Measurements from ENCODE around the gene CBX7.
A peak's percentile ranks its signal among the peaks of the same experiment; 100 is the strongest.

CBX7 gene

DNA sequence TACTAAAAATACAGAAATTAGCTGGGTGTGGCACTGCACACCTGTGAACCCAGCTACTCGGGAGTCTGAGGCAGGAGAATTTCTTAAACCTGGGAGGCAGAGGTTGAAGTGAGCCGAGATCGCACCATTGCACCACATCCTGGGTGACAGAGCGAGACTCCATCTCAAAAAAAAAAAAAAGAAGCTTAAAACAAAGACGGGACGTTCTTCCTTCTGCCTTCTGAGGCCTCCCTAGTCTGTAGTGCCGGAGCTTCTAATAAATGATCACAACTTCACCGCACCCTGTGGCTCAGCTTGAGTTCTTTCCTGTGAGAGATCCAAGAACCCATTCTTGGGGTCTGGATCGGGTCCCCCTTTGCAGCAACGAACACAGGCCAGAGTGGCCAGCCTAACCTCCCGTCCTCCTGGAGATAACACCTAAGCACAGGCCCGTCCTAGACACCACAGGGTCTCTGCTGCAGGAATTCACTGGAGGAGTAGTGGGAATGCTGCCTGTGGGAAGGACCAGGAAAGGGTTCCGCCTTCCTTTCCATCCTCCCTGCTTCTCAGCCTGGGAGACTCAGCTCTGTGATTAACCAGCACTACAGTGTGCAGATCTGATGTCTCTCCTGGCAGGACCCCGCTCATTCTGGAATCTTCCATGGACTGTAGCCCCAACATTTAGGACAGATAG, 57.6 kb downstream of the CBX7 start:
- no peak for DNase-seq (ENCODE audit: low read depth in 1 of 2, low spot score in 1 of 2)

DNA sequence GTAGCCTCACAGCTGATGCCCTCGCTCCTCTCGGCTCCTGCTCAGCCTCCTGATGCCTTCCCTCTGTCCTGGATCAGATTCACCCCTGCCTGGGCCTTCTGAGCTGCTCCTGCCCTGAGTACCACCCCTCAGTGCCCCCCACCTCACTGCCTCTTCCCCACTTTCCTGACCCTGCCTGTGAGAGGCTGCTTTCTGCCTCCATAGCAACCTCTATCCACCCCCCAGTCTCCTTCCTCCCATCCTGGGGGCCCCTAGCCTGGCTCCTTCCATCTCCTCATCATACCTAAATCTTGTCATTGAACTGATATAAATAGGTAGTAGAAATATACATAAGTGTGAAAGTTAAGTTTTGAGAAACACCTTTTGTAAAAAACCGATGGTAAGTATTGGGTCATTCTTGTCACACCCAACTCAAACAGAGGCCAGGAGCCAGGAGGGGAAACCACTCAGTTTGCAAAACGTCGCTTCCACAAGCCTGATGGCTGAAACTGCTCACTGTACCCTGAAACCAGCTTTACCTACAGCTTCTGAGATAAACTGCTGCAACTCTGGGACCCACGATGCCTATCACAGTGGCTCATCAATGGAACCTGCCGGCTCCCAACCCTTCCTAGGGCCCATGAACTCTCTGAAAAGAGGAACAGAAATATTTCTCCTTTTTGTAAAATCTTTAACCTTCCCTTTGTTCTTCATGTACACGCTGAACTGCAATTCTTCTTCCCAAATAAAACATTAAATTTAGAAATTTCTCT, 60.2 kb downstream of the CBX7 start:
- DNase-seq (ENCODE audit: low read depth in 1 of 2, low spot score in 1 of 2), result no peak

GRCh38 chr22:39091126-39092081, 61.1 kb downstream of the CBX7 start:
- no peak for DNase-seq (ENCODE audit: low read depth in 1 of 2, low spot score in 1 of 2)

DNA sequence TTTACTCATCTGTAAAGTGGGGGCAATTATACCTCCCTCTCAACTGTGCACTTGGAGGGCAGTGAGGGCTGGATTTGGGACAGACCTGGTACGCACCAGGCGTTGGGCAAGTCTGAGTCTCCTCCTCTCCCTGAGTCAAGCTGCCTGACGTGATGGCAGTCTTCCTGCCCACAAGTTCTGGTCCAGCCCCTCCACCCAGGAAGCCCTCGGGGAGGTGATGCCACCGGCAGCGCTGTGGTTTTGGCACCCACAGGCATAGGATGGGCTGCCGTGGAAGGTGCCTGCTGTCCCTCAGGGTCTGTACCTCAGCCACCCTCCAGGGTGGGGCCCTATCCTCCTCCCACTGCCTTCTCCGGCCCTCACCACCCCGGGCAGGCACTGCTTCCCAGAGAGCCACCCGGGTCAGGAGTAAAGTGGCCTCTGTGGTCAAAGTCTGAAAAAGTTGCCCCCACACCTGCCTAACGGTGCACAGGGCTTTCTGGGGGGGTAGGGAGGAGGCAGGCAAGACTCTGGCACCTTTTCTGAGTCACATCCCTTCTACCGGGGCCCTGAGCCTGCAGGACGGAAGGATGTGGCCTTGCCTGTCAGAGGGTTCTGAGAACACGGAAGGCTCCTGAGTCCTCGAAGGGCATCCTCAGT, 61.9 kb downstream of the CBX7 start:
- DNase-seq (ENCODE audit: low read depth in 1 of 2, low spot score in 1 of 2), result peak; percentile 44 to 70

DNA sequence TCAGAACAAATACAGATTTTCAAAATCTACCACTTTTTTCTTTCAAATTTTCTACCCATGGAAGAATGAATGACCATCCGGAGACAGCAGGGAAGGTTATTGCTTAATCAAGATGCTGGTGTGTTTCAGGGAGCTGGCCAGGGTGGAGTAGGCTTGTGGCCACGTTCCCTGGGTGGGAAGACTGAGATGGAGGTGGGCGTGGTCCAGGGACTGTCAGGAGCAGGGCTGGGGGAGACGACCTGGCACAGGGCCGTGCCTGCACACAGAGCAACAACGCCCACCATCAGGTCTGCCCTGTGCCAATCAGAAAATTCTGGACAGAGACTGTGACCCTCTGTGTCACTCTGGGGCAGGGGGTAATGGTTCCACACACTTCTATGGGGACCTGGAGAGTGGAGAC, 62.6 kb downstream of the CBX7 start:
- no peak for DNase-seq (ENCODE audit: low read depth in 1 of 2, low spot score in 1 of 2)

GRCh38 chr22:39088685-39089032, 63.8 kb downstream of the CBX7 start:
- no peak for DNase-seq (ENCODE audit: low read depth in 1 of 2, low spot score in 1 of 2)

GRCh38 chr22:39087881-39088684, 64.4 kb downstream of the CBX7 start:
- DNase-seq (ENCODE audit: low read depth in 1 of 2, low spot score in 1 of 2), result no peak

DNA sequence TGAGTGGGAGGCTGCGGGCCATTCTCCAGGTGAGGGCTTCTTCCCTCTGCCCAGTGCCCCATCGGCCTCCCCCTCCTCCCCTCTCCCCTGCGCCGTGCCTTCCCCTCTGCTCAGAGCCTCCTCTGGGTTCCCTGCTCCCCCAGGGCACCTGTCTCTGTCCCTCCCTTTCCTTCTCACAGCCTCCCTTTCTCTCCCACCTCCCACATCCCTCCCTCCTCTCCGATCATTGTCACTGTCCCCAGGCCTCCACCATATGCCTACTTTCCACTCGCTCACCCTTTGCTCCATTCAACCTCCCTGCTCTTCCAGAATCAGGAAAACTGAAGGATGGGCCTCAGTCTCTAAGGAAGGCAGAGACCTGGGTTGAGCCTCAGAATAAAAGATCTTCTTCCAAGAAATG, 65.4 kb downstream of the CBX7 start:
- no peak for DNase-seq (ENCODE audit: low read depth in 1 of 2, low spot score in 1 of 2)

DNA sequence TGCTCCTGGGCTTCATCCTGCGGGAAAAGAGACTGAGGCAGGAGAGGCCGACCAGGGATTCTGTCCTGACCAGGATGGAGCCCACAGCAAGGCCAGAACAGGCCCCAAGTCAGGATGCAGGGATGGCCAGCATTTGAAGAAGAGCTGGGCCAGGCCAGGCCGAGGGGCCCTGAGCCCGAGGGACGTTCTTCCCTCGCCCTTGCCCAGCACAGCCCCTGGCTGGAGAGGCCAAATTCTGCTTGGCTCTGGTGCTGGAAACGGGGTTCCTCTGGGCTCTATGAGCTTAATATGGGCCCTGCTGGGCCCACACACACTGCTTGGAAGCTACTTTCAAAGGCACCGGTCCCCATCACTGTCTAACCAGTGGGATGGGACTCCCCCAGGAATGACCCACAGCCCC, 67.8 kb downstream of the CBX7 start:
- no peak for DNase-seq (ENCODE audit: low read depth in 1 of 2, low spot score in 1 of 2)

DNA sequence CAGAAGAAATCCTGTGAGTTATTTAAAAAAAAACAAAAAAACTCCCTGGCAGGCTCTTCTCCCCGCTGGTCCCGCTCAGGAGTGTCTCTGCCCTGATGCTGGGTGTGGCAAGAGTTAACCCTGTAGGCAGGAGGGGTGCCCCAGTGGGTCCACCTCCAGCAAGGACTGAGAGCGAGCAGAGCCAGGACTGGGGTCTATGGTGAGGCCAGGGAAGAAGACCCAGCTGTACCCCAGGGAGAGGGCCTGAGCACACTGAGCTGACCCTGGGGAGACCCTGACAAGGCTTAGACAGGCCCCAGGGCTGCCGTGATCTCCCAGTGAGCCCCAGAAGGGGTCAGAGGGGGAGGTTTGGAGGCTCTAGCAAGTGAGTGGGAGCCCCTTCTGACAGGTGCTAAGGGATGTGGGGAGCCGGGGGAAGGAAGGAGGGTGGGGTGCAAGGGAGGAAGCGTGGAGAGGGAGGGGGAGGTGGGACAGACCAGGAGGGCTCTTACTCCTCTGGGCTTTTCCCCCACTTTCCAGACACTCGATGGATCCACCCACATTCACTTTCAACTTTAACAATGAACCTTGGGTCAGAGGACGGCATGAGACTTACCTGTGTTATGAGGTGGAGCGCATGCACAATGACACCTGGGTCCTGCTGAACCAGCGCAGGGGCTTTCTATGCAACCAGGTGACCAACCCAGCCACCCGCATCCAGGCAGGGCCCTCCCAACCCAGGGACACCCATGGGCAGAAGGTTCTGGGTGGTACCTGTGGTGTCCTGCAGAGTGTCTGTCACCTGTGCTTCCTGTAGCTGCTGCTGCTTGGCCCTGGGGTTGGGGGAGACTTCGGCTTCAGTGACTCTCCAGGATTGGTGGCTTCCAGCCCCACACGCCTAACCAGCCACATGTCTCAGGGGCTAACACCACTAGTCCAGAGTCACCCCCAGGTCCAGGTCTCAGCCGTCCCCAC, 69.0 kb downstream of the CBX7 start:
- no peak for DNase-seq (ENCODE audit: low read depth in 1 of 2, low spot score in 1 of 2)

DNA sequence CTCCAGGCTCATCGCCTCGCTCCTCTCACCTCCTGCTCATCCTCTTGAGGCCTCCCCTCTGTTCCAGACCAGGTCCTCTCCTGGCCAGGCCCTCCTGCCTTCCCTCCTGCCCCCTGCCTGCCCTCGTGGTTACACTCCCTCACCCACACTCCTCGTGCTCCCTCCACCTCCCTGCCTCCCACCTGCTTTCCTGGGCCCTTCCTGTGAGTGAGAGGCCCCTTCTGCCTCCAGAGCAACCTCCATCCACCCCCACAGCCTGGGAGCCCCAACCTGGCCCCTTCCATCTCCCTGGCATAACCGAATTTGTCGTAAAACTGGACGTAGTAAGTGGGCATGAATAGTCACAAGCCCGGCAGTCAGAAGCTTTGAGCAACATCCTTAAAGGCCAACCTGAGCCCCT, 70.9 kb downstream of the CBX7 start:
- DNase-seq (ENCODE audit: low read depth in 1 of 2, low spot score in 1 of 2), result no peak

DNA sequence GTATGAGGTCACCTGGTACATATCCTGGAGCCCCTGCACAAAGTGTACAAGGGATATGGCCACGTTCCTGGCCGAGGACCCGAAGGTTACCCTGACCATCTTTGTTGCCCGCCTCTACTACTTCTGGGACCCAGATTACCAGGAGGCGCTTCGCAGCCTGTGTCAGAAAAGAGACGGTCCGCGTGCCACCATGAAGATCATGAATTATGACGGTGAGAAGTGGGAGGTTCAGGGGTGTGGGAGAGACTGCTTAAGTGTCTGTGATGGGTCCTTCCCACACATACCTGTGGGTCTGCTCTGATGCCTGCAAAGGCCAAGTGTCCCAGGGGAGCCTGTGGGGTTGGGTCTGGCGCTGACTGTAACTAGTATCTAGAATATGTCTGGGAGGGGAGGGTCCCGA, 71.5 kb downstream of the CBX7 start:
- DNase-seq (ENCODE audit: low read depth in 1 of 2, low spot score in 1 of 2), result no peak

Measured in stimulated activated CD4-positive, alpha-beta T cell treated with anti-CD3 and anti-CD28 coated beads, Interleukin-15, amount 100 ng/mL, for 1 hour (primary cell).